ENCODE measurements around the gene FOXO3. TPM values are rescaled to one million over a fixed set of nuclear protein-coding genes. Genes with fewer than 3 reads are reported as not detected.

Gene FOXO3
- total and polyA plus RNA-seq, 7 donors, result 20.6 to 160 (median 76.5) TPM

- no peak for TF ChIP-seq CTCF (IDR thresholded peaks at IDR 0.05)
- H3K4me3 ChIP-seq, result no peak overlapping the region
- no peak for DNase-seq
- no peaks in the 10 kb centered on the region for H3K36me3 ChIP-seq (ENCODE audit: insufficient read depth in 1 of 2, low read depth in 1 of 2)
- intact Hi-C loops (cut with DNase I), result loop anchor here in 1 of 2 donors (5.0 kb wide), 2 partner anchors 37 to 58 kb away; no protein-coding TSS in a partner anchor
- no peak for ATAC-seq
- no peaks in the 10 kb centered on the region for H3K27me3 ChIP-seq (ENCODE audit: insufficient read depth in 3 of 3, low read length in 2 of 3)
- peak overlapping the region; percentile 82 for H3K27ac ChIP-seq
- H3K4me1 ChIP-seq, result peaks cover 100% of the 10 kb centered on the region
- no peaks in the 10 kb centered on the region for H3K9me3 ChIP-seq
- 54 to 74% (median 57%) methylated on average over 1 of the region's 1 CpG for WGBS, 3 donors
Measured at GRCh38 chr6:108594151-108594550, 33.4 kb downstream of the FOXO3 start.

- no peaks in the 10 kb centered on the region for H3K9me3 ChIP-seq
- H3K4me3 ChIP-seq, result no peak overlapping the region
- intact Hi-C loops (cut with DNase I), result loop anchor here in 1 of 2 donors (5.0 kb wide), 2 partner anchors 37 to 58 kb away; no protein-coding TSS in a partner anchor
- peaks cover 100% of the 10 kb centered on the region for H3K4me1 ChIP-seq
- peak overlapping the region; percentile 82 for H3K27ac ChIP-seq
- H3K36me3 ChIP-seq (ENCODE audit: insufficient read depth in 1 of 2, low read depth in 1 of 2), result no peaks in the 10 kb centered on the region
- ATAC-seq (no peak), DNase-seq (peak; percentile 17 to 46)
- 42 to 60% (median 49%) methylated on average over 4 of the region's 4 CpGs for WGBS, 3 donors
- TF ChIP-seq CTCF (IDR thresholded peaks at IDR 0.05), result no peak
- no peaks in the 10 kb centered on the region for H3K27me3 ChIP-seq (ENCODE audit: insufficient read depth in 3 of 3, low read length in 2 of 3)
Measured at GRCh38 chr6:108594640-108595039, 33.9 kb downstream of the FOXO3 start.

GRCh38 chr6:108596956-108597355 lies 36.2 kb downstream of the FOXO3 start:
- Histone ChIP-seq H3K4me1 (peaks cover 86% of the 10 kb centered on the region), H3K4me3 (no peak overlapping the region), H3K9me3 (no peaks in the 10 kb centered on the region), H3K27me3 (ENCODE audit: insufficient read depth in 3 of 3, low read length in 2 of 3) (no peaks in the 10 kb centered on the region), H3K36me3 (ENCODE audit: insufficient read depth in 1 of 2, low read depth in 1 of 2) (no peaks in the 10 kb centered on the region), H3K27ac (peak overlapping the region; percentile 67)
- peak in 2 of 4 donors; percentile 16 to 17 for ATAC-seq
- TF ChIP-seq CTCF (IDR thresholded peaks at IDR 0.05), result no peak
- no peak for DNase-seq
- intact Hi-C loops (cut with DNase I), result no loop called here

- intact Hi-C loops (cut with DNase I), result no loop called here
- Histone ChIP-seq H3K27me3 (ENCODE audit: insufficient read depth in 3 of 3, low read length in 2 of 3) (no peaks in the 10 kb centered on the region), H3K9me3 (no peaks in the 10 kb centered on the region), H3K27ac (peak overlapping the region; percentile 67), H3K4me3 (no peak overlapping the region), H3K4me1 (peaks cover 83% of the 10 kb centered on the region), H3K36me3 (ENCODE audit: insufficient read depth in 1 of 2, low read depth in 1 of 2) (no peaks in the 10 kb centered on the region)
- DNase-seq, result no peak
- ATAC-seq, result peak; percentile 9 to 20 (median 14)
- no peak for TF ChIP-seq CTCF (IDR thresholded peaks at IDR 0.05)
- 32 to 44% (median 39%) methylated on average over 5 of the region's 5 CpGs for WGBS, 3 donors
Measured at GRCh38 chr6:108597572-108598304, 37.0 kb downstream of the FOXO3 start.

Measured in psoas muscle (tissue), 8 donors.